HepG2 (cell line): ENCODE data around the gene NRG3. TPM values are rescaled to one million over a fixed set of nuclear protein-coding genes. Genes with fewer than 3 reads are reported as not detected.

Experiments used
- ATAC-seq: fragments of 200-7000 bp; cut with Tn5 transposase; 3 replicates; pipeline ENCODE4 v1.9.1; 2020; ENCODE audit warnings: mild to moderate bottlenecking, moderate library complexity
- BruUV-seq: library from RNA; stranded (reverse); fragments of 400-500 nt; replicated peaks from 2 replicates; lab custom pipeline; 2021; lab: Mats Ljungman, UMichigan
- CTCF ChIA-PET: fragments of 300-600 bp; formaldehyde crosslinking; extraction: SDS; loops from one replicate; lab custom pipeline; 2021; ENCODE audit warnings: low total read pairs, inconsistent platforms, low intra/inter-chr PET ratio; lab: Yijun Ruan, JAX
- POLR2A ChIA-PET: fragments of 350-600 bp; sonication (Branson Sonifier 250); formaldehyde crosslinking; loops from one replicate; lab custom pipeline; 2020; ENCODE audit warnings: antibody characterized with exemption, inconsistent platforms; lab: Yijun Ruan, JAX
- DNase-seq: peaks from one replicate; pipeline ENCODE4 v3.0.0-alpha.2; 2015; ENCODE audit warnings: low spot score
- FAIRE-seq: peaks from 3 replicates; lab custom pipeline; 2011; peaks lifted over from hg19 to GRCh38; lab: Jason Lieb, UNC
- H2AFZ ChIP-seq: one replicate; pipeline ENCODE4 v1.6.1; 2011; ENCODE audit warnings: low read length, inconsistent platforms
- H3K27ac ChIP-seq: fragments of 300-600 bp; 3 replicates; pipeline ENCODE4 v1.8.0; 2011; ENCODE audit warnings: mixed run types, mild to moderate bottlenecking, mixed read lengths, low read length, inconsistent platforms; ENCODE audit not compliant: insufficient read depth; ENCODE audit errors: extremely low read length
- H3K27me3 ChIP-seq, 2 experiments: fragments of 200-600 bp in 1 of 2; 2 replicates in 1 of 2; 3 replicates in 1 of 2; pipeline versions ENCODE4 v1.6.0 to v1.8.0; 2011; ENCODE audit warnings: low read length in 2 of 2, mild to moderate bottlenecking in 2 of 2, moderate library complexity in 2 of 2, inconsistent platforms in 1 of 2; ENCODE audit not compliant: insufficient read depth in 2 of 2, control insufficient read depth in 1 of 2
- H3K36me3 ChIP-seq, 2 experiments: fragments of 200-600 bp in 1 of 2; replicated peaks in 1 of 2; 2 replicates in 1 of 2; 3 replicates in 1 of 2; pipeline versions ENCODE4 v1.5.1 to v1.8.0; 2011; ENCODE audit warnings: low read length in 2 of 2, inconsistent platforms in 1 of 2; ENCODE audit not compliant: insufficient read depth in 2 of 2, control insufficient read depth in 1 of 2
- H3K4me1 ChIP-seq: 2 replicates; pipeline ENCODE4 v1.5.1; 2012; ENCODE audit warnings: low read length, inconsistent platforms; ENCODE audit not compliant: insufficient read depth
- H3K4me2 ChIP-seq: 2 replicates; pipeline ENCODE4 v1.6.0; 2011; ENCODE audit warnings: low read depth, low read length, inconsistent platforms
- H3K4me3 ChIP-seq, 3 experiments: fragments of 200-600 bp in 1 of 3; sonication (generic), shearing (Covaris generic) in 1 of 3; replicated peaks in 1 of 3; 2 replicates each; pipeline ENCODE4 v1.5.1; 2011 to 2016; ENCODE audit warnings: low read length in 3 of 3, inconsistent platforms in 2 of 3, low read depth in 2 of 3, mild to moderate bottlenecking in 2 of 3, control low read depth in 1 of 3, mixed read lengths in 1 of 3; ENCODE audit not compliant: insufficient read depth in 1 of 3
- H3K79me2 ChIP-seq: one replicate; pipeline ENCODE4 v1.6.1; 2011; ENCODE audit warnings: low read length, inconsistent platforms; ENCODE audit not compliant: insufficient read depth
- H3K9ac ChIP-seq: 2 replicates; pipeline ENCODE4 v1.6.0; 2011; ENCODE audit warnings: mild to moderate bottlenecking, low read depth, low read length, inconsistent platforms; ENCODE audit not compliant: insufficient read depth
- H3K9me3 ChIP-seq: 2 replicates; pipeline ENCODE4 v1.5.1; 2012; ENCODE audit warnings: mild to moderate bottlenecking, low read length
- H4K20me1 ChIP-seq: 2 replicates; pipeline ENCODE4 v1.6.0; 2011; ENCODE audit warnings: inconsistent platforms, mild to moderate bottlenecking, low read length, moderate library complexity; ENCODE audit not compliant: insufficient read depth
- ATF1 ChIP-seq: IDR thresholded peaks from 2 replicates; pipeline ENCODE4 v1.6.1; 2016; ENCODE audit warnings: mild to moderate bottlenecking, control low read depth
- HDAC2 ChIP-seq: sonication (generic); formaldehyde crosslinking; IDR thresholded peaks from 2 replicates; pipeline ENCODE4 v1.4.0; 2020; ENCODE audit warnings: missing genetic modification reagents
- PCBP1 ChIP-seq: fragments of 200-400 bp; formaldehyde crosslinking; IDR thresholded peaks from 2 replicates; pipeline ENCODE4 v1.6.1; 2017; ENCODE audit warnings: mild to moderate bottlenecking, low read depth, low read length, borderline replicate concordance
- PHF8 ChIP-seq: sonication (generic); formaldehyde crosslinking; IDR thresholded peaks from 2 replicates; pipeline ENCODE4 v1.5.0; 2020; ENCODE audit warnings: missing genetic modification reagents
- TCF12 ChIP-seq, 2 experiments: fragments of 450-650 bp in 1 of 2; sonication (generic) in 1 of 2; formaldehyde crosslinking in 1 of 2; IDR thresholded peaks; 2 replicates each; pipeline versions ENCODE4 v1.6.1 to v1.8.0; 2017 to 2022; ENCODE audit warnings: antibody characterized with exemption in 1 of 2, mild to moderate bottlenecking in 1 of 2, missing genetic modification reagents in 1 of 2, moderate library complexity in 1 of 2
- TCF7L2 ChIP-seq: IDR thresholded peaks from 2 replicates; pipeline ENCODE4 v1.6.1; 2011; ENCODE audit warnings: mild to moderate bottlenecking, low read depth, low read length, moderate library complexity
- ZNF784 ChIP-seq: sonication (generic); formaldehyde crosslinking; IDR thresholded peaks from 2 replicates; pipeline ENCODE4 v1.5.1; 2020; ENCODE audit warnings: missing genetic modification reagents, mild to moderate bottlenecking, borderline replicate concordance
- in situ Hi-C: cut with HindIII; loops from 2 replicates; pipeline ENCODE4 v1.10.0; 2017; ENCODE audit warnings: low pct_unique_long_range_greater_than_20kb; ENCODE audit not compliant: extremely low pct_ligation_motif_present
- intact Hi-C: fragments of 100-400 bp; cut with micrococcal nuclease; formaldehyde crosslinking; loops from one replicate; pipeline ENCODE4 v1.10.0; 2022; ENCODE audit not compliant: unreplicated experiment
- polyA plus RNA-seq, 8 experiments: library from polyadenylated mRNA; depleted of rRNA in 3 of 8; stranded (reverse) in 7 of 8; unstranded in 1 of 8; fragments of >200 nt; fragmentation: Illumina TruSeq in 4 of 8; extraction: Trizol in 4 of 8; gene quantifications; 2 replicates each; pipeline versions ENCODE4 v1.2.1 to v1.2.3, GENCODE V29; 2011 to 2016; ENCODE audit warnings: low read depth in 4 of 8, missing spikeins in 1 of 8, mixed read lengths in 1 of 8; ENCODE audit not compliant: insufficient read depth in 1 of 8
- total RNA-seq, 5 experiments: library from RNA; depleted of rRNA; stranded (reverse); fragments of >200 nt; fragmentation: Illumina TruSeq; extraction: Trizol; gene quantifications; 2 replicates each; pipeline ENCODE4 v1.2.3, GENCODE V29; 2016; ENCODE audit warnings: low read depth in 1 of 5
- TF ChIP-seq, protein P1 (sequence below): sonication (generic); formaldehyde crosslinking; IDR thresholded peaks from 2 replicates; pipeline ENCODE4 v1.4.0; 2020; ENCODE audit warnings: missing genetic modification reagents

Gene NRG3
- total and polyA plus RNA-seq, 2 of the 13 experiments (the other 11 are each of a cell fraction or from before 2014, with no cell fraction given), result not detected

DNA sequence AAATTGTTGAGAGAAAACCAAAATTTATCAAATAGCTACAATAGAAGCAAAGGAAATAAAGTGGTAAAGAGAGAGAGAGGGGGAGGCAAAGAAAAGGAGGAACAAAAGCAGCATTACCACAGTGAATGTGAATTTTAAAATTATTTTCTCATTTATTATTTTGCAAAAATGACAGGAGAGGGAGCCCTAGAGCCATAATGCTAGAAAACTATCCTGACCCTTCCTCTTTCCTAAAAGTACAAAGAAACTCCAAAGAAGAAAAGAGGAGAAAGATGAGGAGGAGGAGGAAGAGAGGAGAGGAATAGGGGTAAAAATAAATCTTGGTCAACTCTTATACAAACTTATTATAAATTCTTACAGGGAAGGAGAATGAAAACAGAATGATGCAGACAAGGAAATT is 921.5 kb downstream of the NRG3 start:
- H3K4me3 ChIP-seq, result no peak overlapping the region
- no peaks in the 10 kb centered on the region for H3K4me1 ChIP-seq
- POLR2A ChIA-PET, result no interaction called here
- no peaks in the 10 kb centered on the region for H3K79me2 ChIP-seq
- FAIRE-seq (no peak), ATAC-seq (no peak), DNase-seq (no peak)
- intact Hi-C loops (loop anchor here (2.0 kb wide), 1 partner anchor 172 kb away; no protein-coding TSS in a partner anchor), in situ Hi-C loops (no loop called here)
- no peak overlapping the region for H3K9ac ChIP-seq
- CTCF ChIA-PET, result interaction anchor here (1.0 kb wide), 1 partner anchor 1074 kb away, joined by 3 read pairs; no protein-coding TSS in a partner anchor
- peaks cover 7% of the 10 kb centered on the region for H3K9me3 ChIP-seq
- no peak overlapping the region for H3K27ac ChIP-seq
- H3K36me3 ChIP-seq, result no peaks in the 10 kb centered on the region
- TF ChIP-seq TCF12 (IDR thresholded peaks at IDR 0.05), result no peak
- TF ChIP-seq TCF12 (CRISPR knock-in tag; IDR thresholded peaks at IDR 0.05), result no peak
- no peak for TF ChIP-seq ZNF784 (CRISPR knock-in tag)
- TF ChIP-seq, protein P1, sequence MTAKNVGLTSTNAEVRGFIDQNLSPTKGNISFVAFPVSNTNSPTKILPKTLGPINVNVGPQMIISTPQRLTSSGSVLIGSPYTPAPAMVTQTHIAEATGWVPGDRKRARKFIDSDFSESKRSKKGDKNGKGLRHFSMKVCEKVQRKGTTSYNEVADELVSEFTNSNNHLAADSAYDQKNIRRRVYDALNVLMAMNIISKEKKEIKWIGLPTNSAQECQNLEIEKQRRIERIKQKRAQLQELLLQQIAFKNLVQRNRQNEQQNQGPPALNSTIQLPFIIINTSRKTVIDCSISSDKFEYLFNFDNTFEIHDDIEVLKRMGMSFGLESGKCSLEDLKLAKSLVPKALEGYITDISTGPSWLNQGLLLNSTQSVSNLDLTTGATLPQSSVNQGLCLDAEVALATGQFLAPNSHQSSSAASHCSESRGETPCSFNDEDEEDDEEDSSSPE (CRISPR knock-in tag), result no peak
- TF ChIP-seq TCF7L2, result no peak
- no peak for TF ChIP-seq PCBP1
- no peak for TF ChIP-seq HDAC2
- no peak for TF ChIP-seq ATF1 (CRISPR knock-in tag)
- TF ChIP-seq PHF8 (CRISPR knock-in tag), result no peak
- H3K27me3 ChIP-seq, result no peaks in the 10 kb centered on the region
- H3K4me2 ChIP-seq, result no peak overlapping the region
- no peak overlapping the region for H2AFZ ChIP-seq
- no TSS peak for BruUV-seq
- H4K20me1 ChIP-seq, result no peaks in the 10 kb centered on the region
